ENCODE results near the gene SENP1.

DNA sequence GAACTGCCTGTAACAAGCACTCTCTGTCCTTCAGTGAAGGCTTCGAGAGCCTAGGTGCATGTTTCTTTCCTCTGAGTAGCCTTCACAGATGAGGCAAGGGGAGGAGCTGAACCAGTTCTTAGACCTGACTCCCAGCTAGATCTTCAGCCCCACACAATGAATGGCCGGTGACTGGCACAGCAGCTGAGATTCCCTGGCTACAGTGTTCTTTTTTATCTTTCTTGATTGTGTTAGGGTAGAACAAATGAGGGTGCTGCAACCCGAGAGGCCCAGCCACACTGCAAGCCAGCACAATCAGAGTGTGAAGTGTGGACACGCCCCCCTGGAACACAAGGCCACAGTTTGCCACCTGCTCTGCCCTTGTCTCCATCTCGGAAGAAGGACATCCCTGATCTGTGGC lies 82.5 kb downstream of the SENP1 start:
- no peak for TF ChIP-seq ZFX (IDR thresholded peaks at IDR 0.05; ENCODE audit: borderline replicate concordance)
- TF ChIP-seq, protein P1, sequence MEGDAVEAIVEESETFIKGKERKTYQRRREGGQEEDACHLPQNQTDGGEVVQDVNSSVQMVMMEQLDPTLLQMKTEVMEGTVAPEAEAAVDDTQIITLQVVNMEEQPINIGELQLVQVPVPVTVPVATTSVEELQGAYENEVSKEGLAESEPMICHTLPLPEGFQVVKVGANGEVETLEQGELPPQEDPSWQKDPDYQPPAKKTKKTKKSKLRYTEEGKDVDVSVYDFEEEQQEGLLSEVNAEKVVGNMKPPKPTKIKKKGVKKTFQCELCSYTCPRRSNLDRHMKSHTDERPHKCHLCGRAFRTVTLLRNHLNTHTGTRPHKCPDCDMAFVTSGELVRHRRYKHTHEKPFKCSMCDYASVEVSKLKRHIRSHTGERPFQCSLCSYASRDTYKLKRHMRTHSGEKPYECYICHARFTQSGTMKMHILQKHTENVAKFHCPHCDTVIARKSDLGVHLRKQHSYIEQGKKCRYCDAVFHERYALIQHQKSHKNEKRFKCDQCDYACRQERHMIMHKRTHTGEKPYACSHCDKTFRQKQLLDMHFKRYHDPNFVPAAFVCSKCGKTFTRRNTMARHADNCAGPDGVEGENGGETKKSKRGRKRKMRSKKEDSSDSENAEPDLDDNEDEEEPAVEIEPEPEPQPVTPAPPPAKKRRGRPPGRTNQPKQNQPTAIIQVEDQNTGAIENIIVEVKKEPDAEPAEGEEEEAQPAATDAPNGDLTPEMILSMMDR (IDR thresholded peaks at IDR 0.05), result no peak
